MG63 (cell line): ENCODE results near the gene USP4. TPM values are rescaled to one million over a fixed set of nuclear protein-coding genes. Genes with fewer than 3 reads are reported as not detected.
"Not testable (repeated sequence)": the region's sequence is repeated elsewhere in the genome, so short reads cannot be mapped to it uniquely, and the experiment has no call there.

Experiments
- DNase-seq: peaks from one replicate; pipeline ENCODE4 v3.0.0-alpha.2; 2020
- H3K27me3 ChIP-seq: fragments of 250-450 bp; sonication (Bioruptor Pico); 2 replicates; pipeline ENCODE4 v1.5.1; 2020; ENCODE audit warnings: mild to moderate bottlenecking, moderate library complexity
- H3K36me3 ChIP-seq: fragments of 250-450 bp; sonication (Bioruptor Pico); 2 replicates; pipeline ENCODE4 v1.5.1; 2020; ENCODE audit warnings: mild to moderate bottlenecking, moderate library complexity
- H3K4me3 ChIP-seq: fragments of 250-450 bp; sonication (Bioruptor Pico); 2 replicates; pipeline ENCODE4 v1.5.1; 2020; ENCODE audit warnings: mild to moderate bottlenecking, moderate library complexity
- H3K9me3 ChIP-seq: fragments of 250-450 bp; sonication (Bioruptor Pico); 2 replicates; pipeline ENCODE4 v1.5.1; 2020; ENCODE audit warnings: mild to moderate bottlenecking, moderate library complexity
- total RNA-seq: library from RNA; depleted of rRNA; stranded (reverse); fragments of >200 nt; shearing (Covaris generic); gene quantifications from 2 replicates; pipeline ENCODE4 v1.2.3, GENCODE V29; 2014; ENCODE audit warnings: low replicate concordance

USP4 gene
- total RNA-seq, 1 experiment from 2014 or later, result 22.7 TPM

DNA sequence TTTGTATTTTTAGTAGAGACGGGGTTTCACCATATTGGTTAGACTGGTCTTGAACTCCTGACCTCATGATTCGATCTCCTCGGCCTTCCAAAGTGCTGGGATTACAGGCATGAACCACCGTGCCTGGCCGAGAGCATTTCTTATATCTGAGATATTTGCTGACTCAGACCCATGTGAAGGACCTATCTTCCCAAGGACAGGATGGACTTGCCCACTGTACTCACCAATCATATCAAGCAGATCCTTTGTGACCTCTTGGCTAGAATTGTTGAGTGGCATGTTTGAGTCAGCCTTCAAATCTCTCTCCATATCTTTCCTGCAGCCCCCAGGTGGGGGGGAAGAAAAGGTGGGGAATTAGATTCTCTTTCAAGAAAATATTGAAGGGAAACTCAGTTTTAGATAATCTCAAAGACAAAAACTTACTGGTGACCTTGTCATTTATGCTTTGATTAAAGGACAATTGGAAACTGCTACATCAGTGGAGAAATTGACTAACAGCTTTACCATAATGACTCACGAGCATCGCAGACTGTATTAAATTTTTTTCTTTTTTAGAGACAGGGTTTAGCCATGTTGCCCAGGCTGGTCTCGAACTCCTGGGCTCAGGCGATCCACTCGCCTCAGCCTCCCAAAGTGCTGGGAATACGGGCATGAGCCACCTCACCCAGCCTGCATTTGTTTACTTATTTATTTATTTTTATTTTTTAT, 65.9 kb downstream of the USP4 start:
- no peaks in the 10 kb centered on the region for H3K27me3 ChIP-seq
- H3K4me3 ChIP-seq, result no peak overlapping the region
- peaks cover 5% of the 10 kb centered on the region for H3K36me3 ChIP-seq
- H3K9me3 ChIP-seq, result no peaks in the 10 kb centered on the region
- no peak for DNase-seq

DNA sequence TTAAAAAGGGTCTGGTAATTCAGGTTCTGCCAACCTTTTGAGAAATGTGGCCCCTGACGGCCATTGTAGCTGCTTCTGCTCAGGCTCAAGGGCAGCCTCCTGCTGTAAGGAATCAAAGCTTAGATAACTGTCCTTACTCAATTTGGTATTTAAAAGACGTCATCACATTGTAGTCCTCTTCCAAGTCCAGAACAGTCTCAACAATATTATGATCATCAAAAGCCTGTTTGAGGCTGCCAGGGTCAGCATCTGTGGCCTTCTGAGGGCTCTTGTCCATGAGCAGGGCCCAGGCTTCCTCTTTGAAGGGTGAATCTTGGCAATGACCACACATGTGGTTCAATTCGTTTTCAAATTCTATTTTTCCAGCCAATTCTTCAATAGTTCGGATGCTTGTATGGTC, 68.8 kb downstream of the USP4 start:
- Histone ChIP-seq H3K9me3 (no peaks in the 10 kb centered on the region), H3K36me3 (no peaks in the 10 kb centered on the region; the same call in 1 of the 2 replicates), H3K4me3 (no peak overlapping the region), H3K27me3 (no peaks in the 10 kb centered on the region)
- no peak for DNase-seq

DNA sequence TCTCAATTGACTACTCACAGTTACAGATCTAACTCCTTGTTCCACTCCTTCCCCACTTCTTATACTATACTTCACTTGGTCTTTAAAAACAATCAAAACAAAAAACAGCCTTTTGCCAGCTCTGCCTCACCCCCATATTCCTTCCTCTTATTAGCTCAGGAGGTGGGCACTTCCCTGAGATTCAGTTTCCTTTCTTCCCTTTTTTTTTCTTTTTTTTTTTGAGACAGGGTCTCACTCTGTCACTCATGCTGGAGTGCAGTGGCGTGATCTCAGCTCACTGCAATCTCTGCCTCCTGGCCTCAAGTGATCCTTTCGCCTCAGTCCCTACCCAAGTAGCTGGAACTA, 69.7 kb downstream of the USP4 start:
- DNase-seq, result no peak
- no peaks in the 10 kb centered on the region for H3K36me3 ChIP-seq
- no peak overlapping the region for H3K4me3 ChIP-seq
- H3K9me3 ChIP-seq, result no peaks in the 10 kb centered on the region
- H3K27me3 ChIP-seq, result no peaks in the 10 kb centered on the region

DNA sequence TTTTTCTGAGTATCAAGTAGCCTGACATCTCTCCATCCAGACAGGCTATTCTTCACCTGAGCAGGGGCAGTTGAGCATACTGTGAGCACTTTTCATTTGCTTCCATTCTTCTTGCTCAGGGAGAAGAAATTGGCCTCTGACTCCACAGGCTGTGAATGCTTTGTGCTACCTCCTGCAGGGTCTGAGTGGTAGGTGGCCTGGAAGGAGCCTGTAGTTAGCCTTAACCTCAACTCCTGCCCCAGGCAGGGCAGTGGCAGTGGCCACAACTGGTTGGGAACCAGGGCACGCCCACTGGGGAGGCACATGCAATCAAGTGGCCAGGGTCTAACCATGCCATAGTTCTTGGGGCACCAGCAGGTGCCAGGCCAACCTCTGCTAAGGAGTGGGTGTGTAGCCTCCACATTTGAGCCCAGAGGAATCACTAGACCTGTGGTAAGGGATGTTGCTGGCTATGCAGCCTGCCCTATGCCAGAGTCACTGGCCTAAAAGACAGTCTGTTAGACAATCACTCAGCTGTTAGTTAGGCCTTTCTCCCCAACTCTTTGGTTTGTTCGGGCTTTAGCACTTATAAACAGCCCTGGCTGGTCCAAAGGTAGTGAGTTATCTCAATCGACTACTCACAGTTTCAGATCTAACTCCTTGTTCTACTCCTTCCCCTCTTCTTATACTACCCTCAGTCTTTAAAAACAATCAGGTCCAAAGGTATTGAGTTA, 70.3 kb downstream of the USP4 start:
- Histone ChIP-seq H3K9me3 (no peaks in the 10 kb centered on the region), H3K27me3 (no peaks in the 10 kb centered on the region), H3K36me3 (no peaks in the 10 kb centered on the region), H3K4me3 (no peak overlapping the region)
- no peak for DNase-seq

DNA sequence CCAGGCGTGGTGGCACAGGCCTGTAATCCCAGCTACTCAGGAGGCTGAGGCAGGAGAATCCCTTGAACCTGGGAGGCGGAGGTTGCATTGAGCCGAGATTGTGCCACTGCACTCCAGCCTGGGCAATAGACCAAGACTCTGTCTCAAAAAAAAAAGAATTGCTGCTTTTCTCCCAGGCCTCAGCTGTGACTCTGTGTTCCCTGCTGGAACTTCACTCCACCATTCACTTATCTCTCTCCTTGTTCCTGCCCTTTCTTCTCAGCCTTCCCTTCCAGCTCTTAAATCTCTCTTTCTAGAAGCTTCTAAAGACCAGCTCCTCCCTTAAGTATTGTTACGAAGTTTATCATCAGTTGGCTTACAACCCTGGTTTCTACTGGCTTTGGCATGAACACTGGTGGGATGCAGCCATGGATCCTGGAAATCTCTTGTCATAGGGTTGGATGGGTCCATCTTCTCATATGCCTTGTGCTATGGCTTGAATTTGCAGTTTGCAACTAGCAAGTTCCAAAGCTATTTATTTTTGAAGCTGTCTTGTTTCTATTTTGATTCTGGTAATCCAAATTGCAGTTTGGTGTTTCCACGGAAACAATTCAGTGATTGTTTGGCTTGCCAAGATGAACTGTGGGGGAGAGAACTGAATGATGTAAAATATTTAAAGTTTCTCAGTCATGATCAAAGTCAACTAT, 73.3 kb downstream of the USP4 start:
- H3K4me3 ChIP-seq, result no peak overlapping the region
- H3K9me3 ChIP-seq, result no peaks in the 10 kb centered on the region
- no peaks in the 10 kb centered on the region for H3K36me3 ChIP-seq
- no peak for DNase-seq
- no peaks in the 10 kb centered on the region for H3K27me3 ChIP-seq

GRCh38 chr3:49265661-49266386, 74.0 kb downstream of the USP4 start:
- no peak for DNase-seq
- no peaks in the 10 kb centered on the region for H3K9me3 ChIP-seq
- no peaks in the 10 kb centered on the region for H3K36me3 ChIP-seq
- no peak overlapping the region for H3K4me3 ChIP-seq
- H3K27me3 ChIP-seq, result no peaks in the 10 kb centered on the region

GRCh38 chr3:49263159-49263889, 76.5 kb downstream of the USP4 start:
- no peak for DNase-seq
- H3K36me3 ChIP-seq, result no peaks in the 10 kb centered on the region
- H3K27me3 ChIP-seq, result no peaks in the 10 kb centered on the region
- H3K9me3 ChIP-seq, result no peaks in the 10 kb centered on the region
- H3K4me3 ChIP-seq, result no peak overlapping the region

DNA sequence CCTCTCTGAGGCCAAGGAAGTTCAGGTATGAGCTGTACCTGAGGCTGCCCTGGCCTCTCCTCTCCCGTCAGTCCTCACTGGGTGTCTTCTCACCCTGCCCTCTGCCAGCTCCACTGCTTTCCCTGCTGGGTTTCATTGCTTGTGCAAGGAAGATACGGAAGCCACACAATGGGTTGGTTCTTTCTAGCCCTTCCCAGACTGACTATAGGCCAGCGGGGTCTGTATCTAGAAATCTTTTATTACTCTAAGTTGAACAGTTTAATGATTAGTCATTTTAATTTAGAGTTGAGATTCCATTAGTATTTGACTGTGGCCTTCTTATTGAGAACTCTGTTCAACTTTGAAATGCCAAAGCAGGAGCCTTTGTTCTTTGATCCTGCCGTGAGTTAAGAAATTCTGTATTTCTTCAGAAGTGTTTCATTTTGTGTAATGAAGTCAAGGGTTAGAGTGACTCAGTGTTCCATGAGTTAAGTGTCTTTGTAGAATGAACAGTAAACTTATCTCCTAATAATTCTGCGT, 79.0 kb downstream of the USP4 start:
- H3K4me3 ChIP-seq, result no peak overlapping the region
- no peaks in the 10 kb centered on the region for H3K27me3 ChIP-seq
- DNase-seq, result no peak
- H3K36me3 ChIP-seq, result no peaks in the 10 kb centered on the region
- H3K9me3 ChIP-seq, result no peaks in the 10 kb centered on the region

GRCh38 chr3:49257187-49257586, 82.7 kb downstream of the USP4 start:
- H3K27me3 ChIP-seq, result no peaks in the 10 kb centered on the region
- no peaks in the 10 kb centered on the region for H3K9me3 ChIP-seq
- no peaks in the 10 kb centered on the region for H3K36me3 ChIP-seq
- no peak overlapping the region for H3K4me3 ChIP-seq
- DNase-seq, result no peak

- DNase-seq, result no peak
- H3K9me3 ChIP-seq, result no peaks in the 10 kb centered on the region
- H3K36me3 ChIP-seq, result no peaks in the 10 kb centered on the region
- no peak overlapping the region for H3K4me3 ChIP-seq
- no peaks in the 10 kb centered on the region for H3K27me3 ChIP-seq
These were observed 83.9 kb downstream of the USP4 start for GRCh38 chr3:49255718-49256511.

DNA sequence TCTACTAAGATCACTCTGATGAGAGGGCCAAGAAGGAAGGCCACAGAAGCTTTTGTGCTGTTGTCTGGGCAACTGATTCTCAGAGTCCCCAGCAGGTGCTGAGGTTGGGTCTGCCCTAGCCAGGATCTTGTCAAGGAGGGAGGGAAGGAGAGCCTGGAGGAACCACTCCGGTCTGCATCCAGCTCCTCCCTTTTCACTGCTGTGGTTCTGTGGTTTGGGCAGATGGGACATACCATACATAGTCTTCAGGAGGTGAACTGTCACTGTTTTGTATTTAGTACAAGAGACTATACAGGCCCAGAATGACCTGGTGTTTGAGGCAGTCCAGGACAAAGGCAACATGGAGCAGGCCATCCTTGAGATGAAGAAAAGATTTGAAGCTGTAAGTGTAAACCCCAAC, 84.7 kb downstream of the USP4 start:
- H3K27me3 ChIP-seq, result no peaks in the 10 kb centered on the region
- no peak for DNase-seq
- no peak overlapping the region for H3K4me3 ChIP-seq
- no peaks in the 10 kb centered on the region for H3K36me3 ChIP-seq
- no peaks in the 10 kb centered on the region for H3K9me3 ChIP-seq

GRCh38 chr3:49253512-49253911, 86.3 kb downstream of the USP4 start:
- H3K4me3 ChIP-seq, result no peak overlapping the region
- H3K27me3 ChIP-seq, result no peaks in the 10 kb centered on the region
- no peaks in the 10 kb centered on the region for H3K36me3 ChIP-seq
- H3K9me3 ChIP-seq, result no peaks in the 10 kb centered on the region
- no peak for DNase-seq

GRCh38 chr3:49248840-49249227, 91.0 kb downstream of the USP4 start:
- Histone ChIP-seq H3K4me3 (no peak overlapping the region), H3K27me3 (no peaks in the 10 kb centered on the region), H3K9me3 (no peaks in the 10 kb centered on the region), H3K36me3 (no peaks in the 10 kb centered on the region)
- no peak for DNase-seq

DNA sequence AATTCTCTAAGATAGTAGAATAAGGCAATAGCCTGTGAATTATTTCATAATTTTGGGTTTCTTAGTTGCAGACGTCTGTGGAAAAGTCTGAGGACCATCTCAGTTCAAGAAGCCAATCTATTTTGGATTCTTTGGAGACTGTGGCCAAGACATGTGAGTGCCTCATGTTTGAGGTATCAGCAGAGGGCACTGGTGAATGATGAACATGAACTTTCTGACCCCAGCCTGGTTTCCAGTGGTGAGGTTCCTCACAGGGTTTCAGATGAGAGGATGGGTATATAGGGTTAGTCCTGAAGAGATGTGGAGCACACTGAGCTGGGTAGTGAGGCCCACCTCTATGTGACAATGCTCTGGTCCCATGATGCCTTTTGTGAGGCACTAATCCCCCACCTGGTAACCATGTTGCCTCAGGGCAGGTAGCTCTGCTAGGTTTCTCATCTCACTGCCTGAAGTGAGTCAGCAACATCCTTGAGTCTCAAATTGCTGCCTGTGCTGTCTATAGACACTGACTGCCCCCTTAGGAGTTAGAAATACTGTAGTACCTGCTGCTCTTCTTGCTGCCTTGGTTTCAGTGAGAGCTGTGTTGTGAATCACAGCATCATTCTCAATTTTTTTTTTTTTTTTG, 95.2 kb downstream of the USP4 start:
- H3K4me3 ChIP-seq, result no peak overlapping the region
- no peaks in the 10 kb centered on the region for H3K27me3 ChIP-seq
- no peaks in the 10 kb centered on the region for H3K36me3 ChIP-seq
- DNase-seq, result no peak
- no peaks in the 10 kb centered on the region for H3K9me3 ChIP-seq

GRCh38 chr3:49240091-49240490, 99.8 kb downstream of the USP4 start:
- not testable (repeated sequence) for H3K4me3 ChIP-seq, DNase-seq, H3K9me3 ChIP-seq, H3K27me3 ChIP-seq, H3K36me3 ChIP-seq
